Endothelial cell of umbilical vein (primary cell): ENCODE results near the gene GFPT1. TPM values are rescaled to one million over a fixed set of nuclear protein-coding genes. Genes with fewer than 3 reads are reported as not detected.

ENCODE experiments used
- BruUV-seq: library from RNA; stranded (reverse); fragments of 400-500 nt; replicated peaks from 2 replicates; lab custom pipeline; 2021; lab: Mats Ljungman, UMichigan
- CTCF ChIA-PET: fragments of 300-600, 350-600 bp; sonication (Branson Sonifier 250); formaldehyde crosslinking; loops from one replicate; lab custom pipeline; 2021; ENCODE audit warnings: antibody characterized with exemption, inconsistent platforms; lab: Charles Lee
- POLR2A ChIA-PET: fragments of 300-600, 350-600 bp; sonication (Branson Sonifier 250); formaldehyde crosslinking; loops from one replicate; lab custom pipeline; 2021; ENCODE audit warnings: antibody characterized with exemption, inconsistent platforms; lab: Charles Lee
- DNase-seq: peaks from one replicate; pipeline ENCODE4 v3.0.0-alpha.2; 2011; ENCODE audit warnings: low read depth, low spot score
- FAIRE-seq: peaks from 2 replicates; lab custom pipeline; 2011; peaks lifted over from hg19 to GRCh38; lab: Jason Lieb, UNC
- H2AFZ ChIP-seq: 2 replicates; pipeline ENCODE4 v1.6.0; 2012; ENCODE audit warnings: low read depth, low read length, control low read depth, inconsistent platforms
- H3K27ac ChIP-seq: 2 replicates; pipeline ENCODE4 v1.5.1; 2011; ENCODE audit warnings: low read depth, mild to moderate bottlenecking, control low read depth, low read length, moderate library complexity; ENCODE audit not compliant: insufficient read depth
- H3K27me3 ChIP-seq, 2 experiments: 2 replicates each; pipeline versions ENCODE4 v1.6.0 to v1.6.1; 2011; ENCODE audit warnings: low read length in 2 of 2, mixed read lengths in 1 of 2; ENCODE audit not compliant: control insufficient read depth in 2 of 2, insufficient read depth in 2 of 2
- H3K36me3 ChIP-seq, 2 experiments: 2 replicates in 1 of 2; 3 replicates in 1 of 2; pipeline ENCODE4 v1.5.1; 2011; ENCODE audit warnings: low read length in 2 of 2, mild to moderate bottlenecking in 1 of 2, moderate library complexity in 1 of 2; ENCODE audit not compliant: control insufficient read depth in 2 of 2, insufficient read depth in 2 of 2; ENCODE audit errors: extremely low read depth in 1 of 2
- H3K4me1 ChIP-seq: 3 replicates; pipeline ENCODE4 v1.5.1; 2011; ENCODE audit warnings: mild to moderate bottlenecking, low read length; ENCODE audit not compliant: control insufficient read depth, insufficient read depth; ENCODE audit errors: extremely low read depth
- H3K4me2 ChIP-seq: 2 replicates; pipeline ENCODE4 v1.6.1; 2011; ENCODE audit warnings: low read length, control low read depth, mixed read lengths; ENCODE audit not compliant: insufficient read depth
- H3K4me3 ChIP-seq, 3 experiments: fragments of 200-600 bp in 1 of 3; sonication (generic), shearing (Covaris generic) in 1 of 3; replicated peaks in 1 of 3; 2 replicates each; pipeline ENCODE4 v1.5.1; 2011 to 2016; ENCODE audit warnings: control low read depth in 3 of 3, low read length in 3 of 3, mild to moderate bottlenecking in 2 of 3, inconsistent platforms in 1 of 3, low read depth in 1 of 3, moderate library complexity in 1 of 3; ENCODE audit not compliant: insufficient read depth in 1 of 3
- H3K79me2 ChIP-seq: 2 replicates; pipeline ENCODE4 v1.6.0; 2012; ENCODE audit warnings: low read length, inconsistent platforms; ENCODE audit not compliant: control insufficient read depth, insufficient read depth
- H3K9ac ChIP-seq: replicated peaks from 2 replicates; pipeline ENCODE3; 2011; ENCODE audit warnings: low read length, control low read depth; ENCODE audit not compliant: insufficient read depth; ENCODE audit errors: extremely low read depth
- H3K9me1 ChIP-seq: replicated peaks from 3 replicates; pipeline ENCODE4 v1.6.0; 2011; ENCODE audit warnings: mild to moderate bottlenecking, low read length; ENCODE audit not compliant: control insufficient read depth, insufficient read depth; ENCODE audit errors: extremely low read depth
- H3K9me3 ChIP-seq: replicated peaks from 2 replicates; pipeline ENCODE4 v1.5.1; 2012; ENCODE audit warnings: low read length, inconsistent platforms; ENCODE audit not compliant: control insufficient read depth, insufficient read depth
- H4K20me1 ChIP-seq: replicated peaks from 2 replicates; pipeline ENCODE3; 2011; ENCODE audit warnings: mild to moderate bottlenecking, low read length; ENCODE audit not compliant: control insufficient read depth, insufficient read depth; ENCODE audit errors: extremely low read depth
- CTCF ChIP-seq, 2 donors: IDR thresholded peaks; 1 replicate in 1 of 2; 2 replicates in 1 of 2; pipeline ENCODE4 v1.5.1; 2011; ENCODE audit warnings: low read length in 2 of 2, mild to moderate bottlenecking in 2 of 2, moderate library complexity in 2 of 2, control low read depth in 1 of 2, inconsistent platforms in 1 of 2, low read depth in 1 of 2; ENCODE audit not compliant: insufficient read depth in 1 of 2; ENCODE audit errors: extremely low read depth in 1 of 2
- EZH2 ChIP-seq: IDR thresholded peaks from 2 replicates; pipeline ENCODE4 v1.6.1; 2012; ENCODE audit warnings: borderline replicate concordance, low read depth, mild to moderate bottlenecking, moderate library complexity, low read length, inconsistent platforms; ENCODE audit not compliant: severe bottlenecking
- FOS ChIP-seq: IDR thresholded peaks from 2 replicates; pipeline ENCODE4 v1.6.1; 2011; ENCODE audit warnings: mild to moderate bottlenecking, low read length, moderate library complexity, borderline replicate concordance; ENCODE audit not compliant: insufficient read depth
- GATA2 ChIP-seq: IDR thresholded peaks from 2 replicates; pipeline ENCODE4 v1.7.0; 2011; ENCODE audit warnings: low read depth, mild to moderate bottlenecking, moderate library complexity, mixed read lengths, low read length; ENCODE audit not compliant: insufficient read length, insufficient read depth
- JUN ChIP-seq: IDR thresholded peaks from 2 replicates; pipeline ENCODE4 v1.6.1; 2011; ENCODE audit warnings: borderline replicate concordance, low read depth; ENCODE audit not compliant: insufficient read length, insufficient read depth
- MAX ChIP-seq: IDR thresholded peaks from 2 replicates; pipeline ENCODE4 v1.6.1; 2011; ENCODE audit not compliant: insufficient read depth, insufficient read length
- MYC ChIP-seq: IDR thresholded peaks from one replicate; pipeline ENCODE4 v1.6.1; 2011; ENCODE audit warnings: mild to moderate bottlenecking, low read depth, low read length
- POLR2A ChIP-seq: IDR thresholded peaks from 2 replicates; pipeline ENCODE4 v1.6.1; 2012; ENCODE audit warnings: low read depth, mild to moderate bottlenecking, control low read depth, low read length
- POLR2AphosphoS5 ChIP-seq: IDR thresholded peaks from 2 replicates; pipeline ENCODE4 v1.6.1; 2012; ENCODE audit warnings: low read depth, mild to moderate bottlenecking, control low read depth, low read length, moderate library complexity; ENCODE audit not compliant: insufficient read depth
- dilution Hi-C: fragments of 300-500 bp; cut with MboI; formaldehyde crosslinking; loops from one replicate; pipeline ENCODE4 v1.15.0; 2019; ENCODE audit warnings: low sequenced_read_pairs; ENCODE audit not compliant: extremely low pct_ligation_motif_present
- intact Hi-C: fragments of 100-400 bp; cut with micrococcal nuclease; formaldehyde crosslinking; loops from one replicate; pipeline ENCODE4 v1.10.0; 2022
- polyA plus RNA-seq, 4 experiments: library from polyadenylated mRNA; depleted of rRNA in 3 of 4; stranded (reverse) in 3 of 4; unstranded in 1 of 4; fragments of >200 nt; gene quantifications; 2 replicates each; pipeline versions ENCODE4 v1.2.1 to v1.2.3, GENCODE V29; 2011 to 2012; ENCODE audit warnings: missing spikeins in 1 of 4
- total RNA-seq: library from RNA; stranded (reverse); gene quantifications from 2 replicates; pipeline ENCODE4 v1.2.3, GENCODE V29; 2021

Gene GFPT1
- total and polyA plus RNA-seq, 2 donors (not counting 3 experiments of a cell fraction or from before 2014, with no cell fraction given): 8.8 to 38.7 TPM

GRCh38 chr2:69386360-69386759 lies 667 bp downstream of the GFPT1 start:
- dilution Hi-C loops (no loop called here), intact Hi-C loops (loop anchor here (2.0 kb wide), 1 partner anchor 50 kb away; the partner anchor contains the start of gene NFU1)
- CTCF ChIA-PET: interaction anchor here (1.1 to 3.1 kb wide), 2 partner anchors 11 to 51 kb away, joined by 4 to 31 read pairs; partner anchors contain the start of gene NFU1
- peak overlapping the region; percentile 76 for H2AFZ ChIP-seq
- peaks cover 54% of the 10 kb centered on the region for H3K79me2 ChIP-seq
- peak overlapping the region; percentile 98 for H3K4me2 ChIP-seq
- H3K27ac ChIP-seq: peak overlapping the region; percentile 44
- H3K9me1 ChIP-seq: no peaks in the 10 kb centered on the region
- peak overlapping the region; percentile 86 to 99 (median 94) for H3K4me3 ChIP-seq
- peaks cover 5% of the 10 kb centered on the region for H4K20me1 ChIP-seq
- BruUV-seq: no TSS peak
- POLR2A ChIA-PET: no interaction called here
- no peaks in the 10 kb centered on the region for H3K36me3 ChIP-seq
- H3K27me3 ChIP-seq: no peaks in the 10 kb centered on the region
- peak overlapping the region; percentile 86 for H3K9ac ChIP-seq
- FAIRE-seq (no peak), DNase-seq (peak; percentile 21)
- no peaks in the 10 kb centered on the region for H3K9me3 ChIP-seq
- TF ChIP-seq MAX (no peak), JUN (no peak), MYC (no peak), FOS (no peak), EZH2 (no peak), POLR2A (no peak), GATA2 (no peak), CTCF (IDR thresholded peaks at IDR 0.05; ENCODE audit: extremely low read depth in 1 of 2, insufficient read depth in 1 of 2, low read depth in 1 of 2, low read length in 2 of 2) (no peak), POLR2AphosphoS5 (no peak)
- H3K4me1 ChIP-seq: peaks cover 15% of the 10 kb centered on the region
